IMR-90 (cell line): ENCODE results near the gene IZUMO4.

Experiments
- CEBPB ChIP-seq: IDR thresholded peaks from 2 replicates; pipeline ENCODE4 v1.6.1; 2012; ENCODE audit warnings: low read depth, low read length, improper control_type of control experiment
- CTCF ChIP-seq: conservative IDR thresholded peaks from 2 replicates; pipeline ENCODE4 v1.5.1; 2012; ENCODE audit warnings: mild to moderate bottlenecking, low read depth, low read length, improper control_type of control experiment
- FOS ChIP-seq: fragments of 150-350 bp; IDR thresholded peaks from 2 replicates; pipeline ENCODE4 v1.6.1; 2016; ENCODE audit warnings: low read depth, low read length
- MAFK ChIP-seq: IDR thresholded peaks from 2 replicates; pipeline ENCODE4 v1.6.1; 2012; ENCODE audit warnings: low read depth, low read length, improper control_type of control experiment
- MXI1 ChIP-seq: IDR thresholded peaks from 2 replicates; pipeline ENCODE4 v1.6.1; 2012; ENCODE audit warnings: low read depth, mild to moderate bottlenecking, low read length, moderate library complexity, borderline replicate concordance
- NFE2L2 ChIP-seq: fragments of 150-350 bp; IDR thresholded peaks from 2 replicates; pipeline ENCODE4 v1.6.1; 2016; ENCODE audit warnings: low read depth, mild to moderate bottlenecking, low read length
- POLR2A ChIP-seq: IDR thresholded peaks from 2 replicates; pipeline ENCODE4 v1.6.1; 2012; ENCODE audit warnings: mild to moderate bottlenecking, low read depth, low read length
- RAD21 ChIP-seq: IDR thresholded peaks from 2 replicates; pipeline ENCODE4 v1.6.1; 2012; ENCODE audit warnings: low read length, improper control_type of control experiment
- RCOR1 ChIP-seq: IDR thresholded peaks from 2 replicates; pipeline ENCODE4 v1.6.1; 2012; ENCODE audit warnings: mild to moderate bottlenecking, low read length, improper control_type of control experiment; ENCODE audit not compliant: insufficient replicate concordance
- RFX5 ChIP-seq: IDR thresholded peaks from 2 replicates; pipeline ENCODE4 v1.8.0; 2012; ENCODE audit warnings: low read depth, mild to moderate bottlenecking, low read length, moderate library complexity
- SMC3 ChIP-seq: fragments of 150-350 bp; IDR thresholded peaks from 2 replicates; pipeline ENCODE4 v1.6.1; 2016; ENCODE audit warnings: low read depth, mild to moderate bottlenecking, antibody characterized with exemption, low read length, moderate library complexity
- USF2 ChIP-seq: fragments of 150-350 bp; IDR thresholded peaks from 2 replicates; pipeline ENCODE4 v1.6.1; 2017; ENCODE audit warnings: mild to moderate bottlenecking, antibody characterized with exemption, low read length, low read depth

- TF ChIP-seq CTCF (no peak), RCOR1 (no peak), FOS (no peak), POLR2A (no peak), SMC3 (no peak), USF2 (no peak), RFX5 (no peak), RAD21 (no peak), CEBPB (no peak), MAFK (no peak), MXI1 (no peak), NFE2L2 (no peak)
Observed at GRCh38 chr19:2139385-2140137, 42.8 kb downstream of the IZUMO4 start.
